IPS-15b (cell line): ENCODE results near the gene DGKB.

Experiments used
- H3K27me3 ChIP-seq: one replicate; pipeline ENCODE4 v1.6.1; 2013; ENCODE audit warnings: low read length; ENCODE audit not compliant: control insufficient read depth, insufficient read depth
- H3K36me3 ChIP-seq: one replicate; pipeline ENCODE4 v1.6.1; 2013; ENCODE audit warnings: low read length; ENCODE audit not compliant: control insufficient read depth, insufficient read depth
- H3K4me1 ChIP-seq: one replicate; pipeline ENCODE4 v1.6.1; 2013; ENCODE audit warnings: mild to moderate bottlenecking, low read length; ENCODE audit not compliant: control insufficient read depth, insufficient read depth
- H3K4me3 ChIP-seq: one replicate; pipeline ENCODE4 v1.5.1; 2013; ENCODE audit warnings: low read depth, low read length
- H3K9ac ChIP-seq: one replicate; pipeline ENCODE4 v1.6.1; 2013; ENCODE audit warnings: low read depth, mild to moderate bottlenecking, low read length
- H3K9me3 ChIP-seq: one replicate; pipeline ENCODE4 v1.6.1; 2013; ENCODE audit warnings: mild to moderate bottlenecking, low read length; ENCODE audit not compliant: control insufficient read depth, insufficient read depth

DGKB gene

GRCh38 chr7:14902589-14903067 lies at the start of gene DGKB:
TSS of gene DGKB (minus strand) at chr7:14902751.
- H3K36me3 ChIP-seq: no peaks in the 10 kb centered on the region
- peaks cover 5% of the 10 kb centered on the region for H3K4me1 ChIP-seq
- peak within 1 kb of the TSS; percentile 66 for H3K4me3 ChIP-seq
- H3K9ac ChIP-seq: peak within 1 kb of the TSS; percentile 17
- H3K27me3 ChIP-seq: peaks cover 19% of the 10 kb centered on the region
- no peaks in the 10 kb centered on the region for H3K9me3 ChIP-seq

- H3K36me3 ChIP-seq: no peaks in the 10 kb centered on the region
- no peaks in the 10 kb centered on the region for H3K4me1 ChIP-seq
- H3K27me3 ChIP-seq: no peaks in the 10 kb centered on the region
- H3K9me3 ChIP-seq: no peaks in the 10 kb centered on the region
- H3K9ac ChIP-seq: no peak overlapping the region
- no peak overlapping the region for H3K4me3 ChIP-seq
Measured at GRCh38 chr7:14950013-14950412, 47.5 kb upstream of the DGKB start.

- H3K9ac ChIP-seq: no peak overlapping the region
- no peaks in the 10 kb centered on the region for H3K36me3 ChIP-seq
- H3K27me3 ChIP-seq: no peaks in the 10 kb centered on the region
- H3K9me3 ChIP-seq: no peaks in the 10 kb centered on the region
- H3K4me1 ChIP-seq: no peaks in the 10 kb centered on the region
- no peak overlapping the region for H3K4me3 ChIP-seq
Measured at GRCh38 chr7:14938181-14938580, 35.6 kb upstream of the DGKB start.

GRCh38 chr7:14937581-14937980 lies 35.0 kb upstream of the DGKB start:
- Histone ChIP-seq H3K9me3 (no peaks in the 10 kb centered on the region), H3K36me3 (no peaks in the 10 kb centered on the region), H3K4me3 (no peak overlapping the region), H3K9ac (no peak overlapping the region), H3K4me1 (no peaks in the 10 kb centered on the region), H3K27me3 (no peaks in the 10 kb centered on the region)

GRCh38 chr7:14936554-14936953 lies 34.0 kb upstream of the DGKB start:
- Histone ChIP-seq H3K36me3 (no peaks in the 10 kb centered on the region), H3K4me1 (no peaks in the 10 kb centered on the region), H3K4me3 (no peak overlapping the region), H3K9me3 (no peaks in the 10 kb centered on the region), H3K9ac (no peak overlapping the region), H3K27me3 (no peaks in the 10 kb centered on the region)

GRCh38 chr7:14934839-14935238 lies 32.3 kb upstream of the DGKB start:
- H3K4me3 ChIP-seq: no peak overlapping the region
- H3K9ac ChIP-seq: no peak overlapping the region
- H3K36me3 ChIP-seq: no peaks in the 10 kb centered on the region
- H3K9me3 ChIP-seq: no peaks in the 10 kb centered on the region
- H3K4me1 ChIP-seq: no peaks in the 10 kb centered on the region
- no peaks in the 10 kb centered on the region for H3K27me3 ChIP-seq

GRCh38 chr7:14931511-14932215 lies 29.1 kb upstream of the DGKB start:
- Histone ChIP-seq H3K4me3 (no peak overlapping the region), H3K4me1 (no peaks in the 10 kb centered on the region), H3K9me3 (no peaks in the 10 kb centered on the region), H3K27me3 (no peaks in the 10 kb centered on the region), H3K9ac (no peak overlapping the region), H3K36me3 (no peaks in the 10 kb centered on the region)

- H3K36me3 ChIP-seq: no peaks in the 10 kb centered on the region
- no peaks in the 10 kb centered on the region for H3K9me3 ChIP-seq
- no peak overlapping the region for H3K4me3 ChIP-seq
- no peak overlapping the region for H3K9ac ChIP-seq
- H3K4me1 ChIP-seq: no peaks in the 10 kb centered on the region
- no peaks in the 10 kb centered on the region for H3K27me3 ChIP-seq
Measured at GRCh38 chr7:14924398-14924797, 21.8 kb upstream of the DGKB start.

GRCh38 chr7:14911077-14911476 lies 8.5 kb upstream of the DGKB start:
- no peaks in the 10 kb centered on the region for H3K36me3 ChIP-seq
- H3K4me3 ChIP-seq: no peak overlapping the region

GRCh38 chr7:14908697-14909096 lies 6.1 kb upstream of the DGKB start:
- Histone ChIP-seq H3K9me3 (no peaks in the 10 kb centered on the region), H3K4me3 (no peak overlapping the region), H3K27me3 (peaks cover 3% of the 10 kb centered on the region), H3K9ac (no peak overlapping the region), H3K4me1 (peaks cover under 1% of the 10 kb centered on the region), H3K36me3 (no peaks in the 10 kb centered on the region)

More at GRCh38 chr7:14911077-14911476, 8.5 kb upstream of the DGKB start:
- Histone ChIP-seq H3K9ac (no peak overlapping the region), H3K9me3 (no peaks in the 10 kb centered on the region), H3K27me3 (no peaks in the 10 kb centered on the region), H3K4me1 (no peaks in the 10 kb centered on the region)

GRCh38 chr7:14905764-14906163 lies 3.2 kb upstream of the DGKB start:
- Histone ChIP-seq H3K9ac (no peak overlapping the region), H3K4me3 (no peak overlapping the region), H3K27me3 (peaks cover 19% of the 10 kb centered on the region), H3K36me3 (no peaks in the 10 kb centered on the region), H3K4me1 (peaks cover 5% of the 10 kb centered on the region), H3K9me3 (no peaks in the 10 kb centered on the region)

- no peak overlapping the region for H3K4me3 ChIP-seq
- no peaks in the 10 kb centered on the region for H3K9me3 ChIP-seq
- H3K9ac ChIP-seq: no peak overlapping the region
- peaks cover 5% of the 10 kb centered on the region for H3K4me1 ChIP-seq
- no peaks in the 10 kb centered on the region for H3K36me3 ChIP-seq
- H3K27me3 ChIP-seq: peaks cover 19% of the 10 kb centered on the region
Measured at GRCh38 chr7:14900051-14900450, 2.5 kb downstream of the DGKB start.
